Activated T-cell treated with anti-CD3 and anti-CD28 coated beads for 4 hours (primary cell): ENCODE measurements around the gene JAM3.

Experiments
- DNase-seq: peaks from one replicate; pipeline ENCODE4 v3.0.0-alpha.2; 2020

The JAM3 gene

GRCh38 chr11:134039726-134040385 is 29.0 kb upstream of the JAM3 start:
- DNase-seq: no peak

GRCh38 chr11:134040386-134041302 is 28.2 kb upstream of the JAM3 start:
- no peak for DNase-seq

GRCh38 chr11:134041349-134041748 is 27.5 kb upstream of the JAM3 start:
- DNase-seq: no peak

- no peak for DNase-seq
Measured at GRCh38 chr11:134041791-134042696, 26.8 kb upstream of the JAM3 start.

GRCh38 chr11:134043821-134044420 is 25.0 kb upstream of the JAM3 start:
- DNase-seq: no peak

- no peak for DNase-seq
Measured at GRCh38 chr11:134044514-134045284, 24.2 kb upstream of the JAM3 start.

GRCh38 chr11:134045799-134046635 is 22.9 kb upstream of the JAM3 start:
- DNase-seq: no peak

GRCh38 chr11:134046681-134047449 is 22.0 kb upstream of the JAM3 start:
- DNase-seq: no peak

GRCh38 chr11:134047586-134047999 is 21.3 kb upstream of the JAM3 start:
- DNase-seq: no peak

GRCh38 chr11:134048028-134048427 is 20.8 kb upstream of the JAM3 start:
- no peak for DNase-seq

- no peak for DNase-seq
Measured at GRCh38 chr11:134049303-134049702, 19.6 kb upstream of the JAM3 start.

GRCh38 chr11:134050541-134051383 is 18.1 kb upstream of the JAM3 start:
- peak; percentile 66 for DNase-seq

- no peak for DNase-seq
Measured at GRCh38 chr11:134052395-134052987, 16.4 kb upstream of the JAM3 start.

- DNase-seq: no peak
Measured at GRCh38 chr11:134052988-134053945, 15.6 kb upstream of the JAM3 start.

GRCh38 chr11:134055029-134055428 is 13.8 kb upstream of the JAM3 start:
- DNase-seq: no peak

GRCh38 chr11:134060316-134060715 is 8.6 kb upstream of the JAM3 start:
- no peak for DNase-seq
